HEK293 (cell line): ENCODE measurements around the gene NRG2.

Experiments
- CTCF ChIA-PET: fragments of 350-600 bp; formaldehyde crosslinking; extraction: SDS; loops from one replicate; lab custom pipeline; 2021; ENCODE audit warnings: antibody characterized with exemption; lab: Yijun Ruan, JAX
- POLR2A ChIA-PET: fragments of 300-600 bp; formaldehyde crosslinking; extraction: SDS; loops from one replicate; lab custom pipeline; 2020; ENCODE audit warnings: antibody characterized with exemption, inconsistent platforms; lab: Yijun Ruan, JAX
- H3K27ac ChIP-seq: fragments of 200-500 bp; sonication (Bioruptor generic); 2 replicates; pipeline ENCODE4 v1.5.1; 2014; ENCODE audit warnings: low read depth, low read length, control low read depth, inconsistent platforms; ENCODE audit errors: extremely low read depth
- H3K36me3 ChIP-seq, 2 experiments: fragments of 200-500 bp in 1 of 2; sonication (Bioruptor generic) in 1 of 2; 1 replicate in 1 of 2; 2 replicates in 1 of 2; pipeline ENCODE4 v1.5.1; 2014 to 2017; ENCODE audit warnings: inconsistent platforms in 2 of 2, low read length in 2 of 2; ENCODE audit not compliant: control insufficient read depth in 2 of 2, insufficient read depth in 1 of 2
- H3K4me1 ChIP-seq: fragments of 200-500 bp; sonication (Bioruptor generic); 2 replicates; pipeline ENCODE4 v1.5.1; 2014; ENCODE audit warnings: mild to moderate bottlenecking, low read length, inconsistent platforms; ENCODE audit not compliant: control insufficient read depth, insufficient read depth
- H3K4me3 ChIP-seq: 2 replicates; pipeline ENCODE4 v1.5.1; 2011; ENCODE audit warnings: low read depth, mild to moderate bottlenecking, control low read depth, low read length, moderate library complexity
- H3K9me3 ChIP-seq: fragments of 200-500 bp; sonication (Bioruptor generic); 2 replicates; pipeline ENCODE4 v1.5.1; 2014; ENCODE audit warnings: low read depth, low read length, inconsistent platforms; ENCODE audit not compliant: control insufficient read depth, insufficient read depth
- OSR2 ChIP-seq: fragments of 450-650 bp; formaldehyde crosslinking; IDR thresholded peaks from 2 replicates; pipeline ENCODE4 v1.5.1; 2016; ENCODE audit warnings: missing biosample characterization, missing genetic modification characterization
- PATZ1 ChIP-seq: fragments of 450-650 bp; formaldehyde crosslinking; IDR thresholded peaks from 2 replicates; pipeline ENCODE4 v1.5.1; 2016; ENCODE audit warnings: missing biosample characterization, missing genetic modification characterization
- PRDM10 ChIP-seq: fragments of 450-650 bp; formaldehyde crosslinking; IDR thresholded peaks from 2 replicates; pipeline ENCODE4 v1.5.1; 2016; ENCODE audit warnings: missing biosample characterization, missing genetic modification characterization
- PRDM2 ChIP-seq: fragments of 450-650 bp; formaldehyde crosslinking; IDR thresholded peaks from 2 replicates; pipeline ENCODE4 v1.5.1; 2016; ENCODE audit warnings: missing biosample characterization, missing genetic modification characterization, borderline replicate concordance
- WT1 ChIP-seq: fragments of 450-650 bp; formaldehyde crosslinking; IDR thresholded peaks from 2 replicates; pipeline ENCODE4 v1.5.1; 2016; ENCODE audit warnings: missing biosample characterization, missing genetic modification characterization
- ZBTB10 ChIP-seq: fragments of 450-650 bp; formaldehyde crosslinking; IDR thresholded peaks from 2 replicates; pipeline ENCODE4 v1.5.1; 2016; ENCODE audit warnings: missing biosample characterization, missing genetic modification characterization
- ZBTB17 ChIP-seq: fragments of 450-650 bp; formaldehyde crosslinking; IDR thresholded peaks from 2 replicates; pipeline ENCODE4 v1.5.1; 2016; ENCODE audit warnings: missing biosample characterization, missing genetic modification characterization
- ZBTB6 ChIP-seq: fragments of 450-650 bp; formaldehyde crosslinking; IDR thresholded peaks from 2 replicates; pipeline ENCODE4 v1.5.1; 2017; ENCODE audit warnings: missing biosample characterization, missing genetic modification characterization
- ZFHX2 ChIP-seq: fragments of 450-650 bp; formaldehyde crosslinking; conservative IDR thresholded peaks from 2 replicates; pipeline ENCODE4 v1.5.1; 2016; ENCODE audit warnings: missing biosample characterization, missing genetic modification characterization
- ZNF16 ChIP-seq: fragments of 450-650 bp; formaldehyde crosslinking; IDR thresholded peaks from 2 replicates; pipeline ENCODE4 v1.5.1; 2016; ENCODE audit warnings: low read depth, missing biosample characterization, missing genetic modification characterization
- ZNF341 ChIP-seq: fragments of 450-650 bp; formaldehyde crosslinking; IDR thresholded peaks from 2 replicates; pipeline ENCODE4; 2016; ENCODE audit warnings: low read depth, missing biosample characterization, missing genetic modification characterization
- ZNF624 ChIP-seq: fragments of 450-650 bp; formaldehyde crosslinking; IDR thresholded peaks from 2 replicates; pipeline ENCODE4 v1.5.1; 2017; ENCODE audit warnings: missing biosample characterization, missing genetic modification characterization
- ZNF654 ChIP-seq: fragments of 450-650 bp; formaldehyde crosslinking; IDR thresholded peaks from 2 replicates; pipeline ENCODE4 v1.5.1; 2016; ENCODE audit warnings: low read depth, missing biosample characterization, missing genetic modification characterization
- ZNF692 ChIP-seq: fragments of 450-650 bp; formaldehyde crosslinking; IDR thresholded peaks from 2 replicates; pipeline ENCODE4 v1.5.1; 2016; ENCODE audit warnings: missing biosample characterization, missing genetic modification characterization
- ZNF76 ChIP-seq: fragments of 450-650 bp; formaldehyde crosslinking; IDR thresholded peaks from 2 replicates; pipeline ENCODE4; 2016; ENCODE audit warnings: low read depth, missing biosample characterization, missing genetic modification characterization, borderline replicate concordance
- ZNF768 ChIP-seq: fragments of 450-650 bp; formaldehyde crosslinking; IDR thresholded peaks from 2 replicates; pipeline ENCODE4 v1.5.1; 2018; ENCODE audit warnings: missing biosample characterization, mild to moderate bottlenecking, missing genetic modification characterization
- ZSCAN5A ChIP-seq: fragments of 450-650 bp; formaldehyde crosslinking; IDR thresholded peaks from 2 replicates; pipeline ENCODE4 v1.5.1; 2016; ENCODE audit warnings: missing biosample characterization, missing genetic modification characterization

NRG2 gene

GRCh38 chr5:140043508-140043872 lies 391 bp upstream of the NRG2 start (continued):
- TF ChIP-seq ZFHX2 (tag by site-specific recombination), result no peak
- TF ChIP-seq WT1 (tag by site-specific recombination), result 0 out of 2 replicates have a peak, but pooled peaks have one; percentile 10
- TF ChIP-seq PRDM10 (tag by site-specific recombination), result peak; percentile 39
- TF ChIP-seq PATZ1 (tag by site-specific recombination), result peak; percentile 36
- TF ChIP-seq ZNF624 (tag by site-specific recombination), result no peak
- peak; percentile 68 for TF ChIP-seq ZBTB17 (tag by site-specific recombination)
- no peak; the same call in 1 of the 2 replicates for TF ChIP-seq ZNF692 (tag by site-specific recombination)
- 0 out of 2 replicates have a peak, but pooled peaks have one; percentile 51 for TF ChIP-seq ZBTB10 (tag by site-specific recombination)
- TF ChIP-seq ZNF16 (tag by site-specific recombination), result no peak
- TF ChIP-seq OSR2, result 0 out of 2 replicates have a peak, but pooled peaks have one; percentile 4
- TF ChIP-seq, all 188 proteins: peak for 23

- ChIA-PET CTCF (interaction anchor here (4.8 kb wide), 1 partner anchor 73 kb away, joined by 35 read pairs; no protein-coding TSS in a partner anchor), POLR2A (no interaction called here)
- H3K4me3 ChIP-seq, result peak overlapping the region; percentile 70
- peak overlapping the region; percentile 79; the same call in 1 of the 2 replicates for H3K27ac ChIP-seq
- H3K4me1 ChIP-seq, result peaks cover 19% of the 10 kb centered on the region
- TF ChIP-seq ZNF76 (0 out of 2 replicates have a peak, but pooled peaks have one; percentile 11), ZNF341 (tag by site-specific recombination) (peak; percentile 71), ZBTB6 (peak; percentile 26; the same call in 1 of the 2 replicates), ZSCAN5A (tag by site-specific recombination) (no peak), PRDM2 (tag by site-specific recombination) (0 out of 2 replicates have a peak, but pooled peaks have one; percentile 27), ZNF654 (tag by site-specific recombination) (no peak), ZNF768 (tag by site-specific recombination) (0 out of 2 replicates have a peak, but pooled peaks have one; percentile 5)
- no peaks in the 10 kb centered on the region for H3K36me3 ChIP-seq
- H3K9me3 ChIP-seq, result no peaks in the 10 kb centered on the region
Measured at GRCh38 chr5:140042393-140042642, 781 bp downstream of the NRG2 start.
